ENCODE measurements around the gene SNTG2.

Gene SNTG2

DNA sequence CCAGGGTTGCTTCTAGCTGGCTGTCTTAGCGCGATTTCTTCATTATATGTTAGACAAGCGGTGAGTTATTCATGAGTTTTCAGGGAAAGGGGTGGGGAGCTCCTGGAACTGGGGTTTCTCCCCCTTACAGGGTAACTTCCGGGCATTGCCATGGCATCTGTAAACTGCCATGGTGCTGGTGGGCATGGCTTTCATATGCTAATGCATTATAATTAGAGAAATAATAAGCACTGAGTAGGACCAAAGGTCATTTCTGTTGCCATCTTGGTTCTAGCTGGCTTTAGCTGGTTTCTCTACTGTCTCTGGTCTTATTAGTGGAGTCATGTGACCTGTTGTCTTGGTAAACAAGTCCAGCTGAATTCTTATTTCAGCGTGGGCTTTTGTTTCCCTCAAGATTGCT is 5.5 kb upstream of the SNTG2 start:
- no peak overlapping the region for H3K27ac ChIP-seq
- TF ChIP-seq, protein P1, sequence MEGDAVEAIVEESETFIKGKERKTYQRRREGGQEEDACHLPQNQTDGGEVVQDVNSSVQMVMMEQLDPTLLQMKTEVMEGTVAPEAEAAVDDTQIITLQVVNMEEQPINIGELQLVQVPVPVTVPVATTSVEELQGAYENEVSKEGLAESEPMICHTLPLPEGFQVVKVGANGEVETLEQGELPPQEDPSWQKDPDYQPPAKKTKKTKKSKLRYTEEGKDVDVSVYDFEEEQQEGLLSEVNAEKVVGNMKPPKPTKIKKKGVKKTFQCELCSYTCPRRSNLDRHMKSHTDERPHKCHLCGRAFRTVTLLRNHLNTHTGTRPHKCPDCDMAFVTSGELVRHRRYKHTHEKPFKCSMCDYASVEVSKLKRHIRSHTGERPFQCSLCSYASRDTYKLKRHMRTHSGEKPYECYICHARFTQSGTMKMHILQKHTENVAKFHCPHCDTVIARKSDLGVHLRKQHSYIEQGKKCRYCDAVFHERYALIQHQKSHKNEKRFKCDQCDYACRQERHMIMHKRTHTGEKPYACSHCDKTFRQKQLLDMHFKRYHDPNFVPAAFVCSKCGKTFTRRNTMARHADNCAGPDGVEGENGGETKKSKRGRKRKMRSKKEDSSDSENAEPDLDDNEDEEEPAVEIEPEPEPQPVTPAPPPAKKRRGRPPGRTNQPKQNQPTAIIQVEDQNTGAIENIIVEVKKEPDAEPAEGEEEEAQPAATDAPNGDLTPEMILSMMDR (IDR thresholded peaks at IDR 0.05): no peak

DNA sequence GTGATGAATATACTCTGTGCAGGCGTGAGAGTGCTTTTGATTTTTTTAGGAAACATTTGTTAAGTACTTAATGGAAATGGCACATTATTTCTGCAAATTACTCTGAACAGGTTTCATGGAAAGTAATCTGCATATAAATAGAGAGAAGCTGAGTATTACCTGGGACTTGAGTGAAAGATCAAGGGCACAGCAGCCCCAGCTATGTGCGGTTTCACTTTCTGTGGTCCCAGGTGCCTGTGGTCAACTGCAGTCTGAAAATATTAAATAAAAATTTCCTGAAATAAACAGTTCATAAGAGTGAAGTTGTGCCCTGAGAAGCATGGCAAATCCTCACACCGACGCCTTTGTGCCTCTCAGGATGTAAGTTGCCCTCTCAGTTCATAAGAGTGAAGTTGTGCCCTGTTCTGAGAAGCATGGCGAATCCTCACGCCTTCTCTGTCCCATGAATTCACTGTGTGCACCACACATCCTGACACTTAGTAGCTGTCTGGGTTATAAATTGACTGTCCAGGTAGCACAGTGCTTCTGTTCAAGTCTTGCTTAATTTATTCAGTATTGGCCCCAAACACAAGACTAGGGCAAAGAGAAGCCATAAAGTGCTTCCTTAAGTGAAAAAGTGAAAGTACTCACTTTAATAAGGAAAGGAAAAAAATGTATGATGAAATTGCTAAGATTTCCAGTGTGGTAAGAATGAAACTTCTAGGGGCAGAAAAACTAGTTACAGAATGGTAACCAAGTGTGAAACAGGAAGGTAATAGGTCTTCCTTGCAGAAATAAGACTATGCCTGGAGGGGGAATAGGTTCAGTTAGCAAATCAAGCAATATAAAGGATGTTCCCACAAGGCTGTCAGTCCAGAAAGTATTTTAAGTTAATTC is 4.3 kb upstream of the SNTG2 start:
- TF ChIP-seq, protein P1 (IDR thresholded peaks at IDR 0.05): no peak
- TF ChIP-seq ZFX (IDR thresholded peaks at IDR 0.05; ENCODE audit: borderline replicate concordance): no peak
- H3K27ac ChIP-seq: no peak overlapping the region

DNA sequence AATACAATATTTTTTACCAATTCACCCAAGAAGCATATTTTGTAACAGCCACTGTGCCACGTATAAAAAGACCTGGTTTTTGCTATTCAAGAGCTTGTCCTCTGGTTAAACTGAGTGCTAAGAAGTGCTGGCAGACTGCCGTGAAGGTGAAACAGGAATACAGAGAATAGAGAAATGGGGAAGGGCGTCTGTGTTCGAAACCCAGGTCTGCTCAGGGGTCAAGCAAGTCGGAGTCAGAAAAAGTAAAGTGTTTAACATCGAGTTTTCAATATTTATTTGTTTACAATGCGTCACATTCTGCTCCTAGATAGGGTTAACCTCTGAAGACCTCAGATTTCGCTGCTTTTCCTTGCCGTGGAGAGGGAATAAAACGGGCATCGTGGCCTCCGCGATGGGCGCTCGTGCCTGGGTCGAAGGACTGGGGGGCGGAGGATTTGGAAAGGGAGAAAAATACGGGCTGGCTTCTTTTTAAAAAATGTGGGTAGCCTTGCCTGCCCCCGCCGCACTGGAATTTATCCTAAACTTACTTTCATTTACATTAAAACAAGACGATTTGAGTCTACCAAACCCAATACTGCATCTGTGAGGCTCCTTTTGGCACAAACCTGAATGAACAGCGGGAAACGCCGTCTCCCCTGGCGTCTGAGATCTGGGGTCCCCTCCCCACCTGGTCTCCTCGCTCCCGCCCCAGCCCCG is 1.1 kb upstream of the SNTG2 start:
- H3K27ac ChIP-seq: no peak overlapping the region

DNA sequence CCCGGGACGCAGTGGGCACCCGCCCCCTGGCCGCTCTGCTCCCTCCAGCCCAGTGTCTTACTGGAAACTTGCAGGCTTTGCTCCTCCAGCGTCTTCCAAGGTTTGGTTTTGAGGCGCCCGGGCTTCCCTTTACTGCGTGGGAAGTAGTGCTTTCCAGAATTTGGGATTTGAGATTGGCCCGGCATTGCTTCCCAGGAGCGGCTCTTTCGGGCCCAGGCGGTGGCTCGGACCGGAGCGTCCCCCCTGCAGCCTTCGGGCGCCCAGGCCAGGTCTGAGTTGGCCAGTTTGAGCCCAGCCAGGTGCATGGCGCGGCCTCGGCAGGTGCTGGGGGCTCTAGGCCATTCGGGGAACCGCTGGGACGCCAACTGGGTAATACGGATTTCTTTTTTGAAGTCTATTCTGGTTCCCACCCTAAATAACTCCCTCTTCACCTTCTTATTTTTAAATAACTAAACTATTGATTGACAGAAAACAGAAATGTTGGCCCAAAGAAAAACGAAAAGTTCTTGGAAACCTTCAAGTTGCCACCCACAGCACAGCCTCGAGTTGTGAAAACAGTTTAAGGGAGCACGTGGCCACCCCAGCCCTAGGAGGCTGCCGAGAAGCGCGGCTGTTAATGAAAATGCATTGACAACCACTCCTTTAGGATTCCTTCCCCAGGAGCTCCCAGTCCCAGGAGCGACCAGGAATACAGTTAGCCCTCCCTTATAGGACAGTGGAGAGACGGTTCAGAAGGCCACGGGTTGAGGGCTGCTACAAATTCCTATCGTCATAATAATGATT is 766 bp downstream of the SNTG2 start:
- TF ChIP-seq, protein P1 (IDR thresholded peaks at IDR 0.05): no peak
- no peak for TF ChIP-seq ZFX (IDR thresholded peaks at IDR 0.05; ENCODE audit: borderline replicate concordance)
- H3K27ac ChIP-seq: no peak overlapping the region

More for the DNA sequence above, 1.1 kb upstream of the SNTG2 start:
- TF ChIP-seq, protein P1 (IDR thresholded peaks at IDR 0.05): no peak
- no peak for TF ChIP-seq ZFX (IDR thresholded peaks at IDR 0.05; ENCODE audit: borderline replicate concordance)

DNA sequence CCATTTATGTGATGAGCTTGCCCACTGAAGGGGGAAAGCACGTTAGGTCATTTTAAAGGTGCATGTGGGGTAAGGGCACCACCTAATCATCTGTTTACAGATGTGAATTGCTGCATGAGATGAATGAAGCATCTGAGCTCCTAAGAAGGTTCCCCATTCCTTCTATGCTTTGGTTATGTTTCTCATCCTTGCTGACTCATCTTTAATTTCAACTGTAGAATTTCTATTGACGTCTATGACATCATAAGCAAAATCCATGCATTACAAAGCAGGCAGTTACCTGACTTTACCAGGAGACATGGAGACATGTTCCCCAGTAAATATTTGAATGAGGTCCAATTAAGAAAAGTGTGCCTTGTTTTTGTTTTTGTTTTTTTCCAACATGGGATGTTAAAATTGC is 2.8 kb downstream of the SNTG2 start:
- no peak for TF ChIP-seq ZFX (IDR thresholded peaks at IDR 0.05; ENCODE audit: borderline replicate concordance)
- TF ChIP-seq, protein P1 (IDR thresholded peaks at IDR 0.05): no peak
- H3K27ac ChIP-seq: no peak overlapping the region

DNA sequence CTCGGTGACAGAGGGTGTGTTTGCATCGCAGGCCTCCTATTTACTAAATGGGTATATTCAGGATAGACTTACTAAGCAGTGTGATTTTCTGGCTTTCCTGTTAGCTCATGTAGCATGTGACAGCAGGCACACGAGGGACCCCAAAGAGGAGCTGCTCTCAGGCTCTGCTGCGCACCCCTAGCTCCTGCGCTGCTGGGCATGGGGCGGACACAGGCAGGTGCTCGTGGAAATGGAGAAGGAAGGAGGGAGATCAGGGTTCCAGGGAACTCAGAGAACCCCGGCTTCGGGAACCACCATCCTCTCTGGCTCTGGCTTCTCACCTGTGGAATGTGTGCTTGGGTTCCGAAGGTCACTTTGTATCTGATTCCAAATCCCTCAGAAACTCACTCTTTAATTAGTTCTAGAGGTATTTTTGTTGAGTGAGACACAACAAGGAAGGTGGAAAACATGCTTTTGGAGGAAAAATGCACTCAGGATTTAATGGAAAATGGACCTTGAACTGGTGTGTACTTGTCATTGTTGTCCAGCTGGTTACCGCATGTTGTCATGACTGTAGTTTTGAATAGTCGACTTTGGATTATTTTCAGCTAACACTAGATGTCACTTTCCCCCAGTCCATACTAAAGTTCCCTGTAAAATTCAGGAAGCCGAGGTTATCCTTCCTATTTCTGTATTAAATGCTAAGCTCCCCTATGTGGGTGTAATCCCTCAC is 3.5 kb downstream of the SNTG2 start:
- TF ChIP-seq ZFX (IDR thresholded peaks at IDR 0.05; ENCODE audit: borderline replicate concordance): no peak
- TF ChIP-seq, protein P1 (IDR thresholded peaks at IDR 0.05): peak; percentile 11; the same call in 1 of the 2 replicates
- no peak overlapping the region for H3K27ac ChIP-seq

Measured in 22Rv1 (cell line).